Superior temporal gyrus (tissue), 1 donor: ENCODE data around the gene DAB1.

Source experiments
- DNase-seq: peaks from one replicate; pipeline ENCODE4 v3.0.0-alpha.2; 2016; ENCODE audit errors: extremely low spot score

The DAB1 gene

GRCh38 chr1:57418971-57419370 lies 4.9 kb downstream of the DAB1 start:
- DNase-seq = no peak

- no peak for DNase-seq
These were observed 12.6 kb downstream of the DAB1 start for GRCh38 chr1:57411262-57411661.

- no peak for DNase-seq
These were observed 13.4 kb downstream of the DAB1 start for GRCh38 chr1:57410508-57410907.

- DNase-seq = no peak
These were observed 15.9 kb downstream of the DAB1 start for GRCh38 chr1:57407928-57408327.

GRCh38 chr1:57406428-57406970 lies 17.4 kb downstream of the DAB1 start:
- no peak for DNase-seq

- no peak for DNase-seq
These were observed 19.0 kb downstream of the DAB1 start for GRCh38 chr1:57404884-57405283.

GRCh38 chr1:57403201-57403600 lies 20.7 kb downstream of the DAB1 start:
- no peak for DNase-seq

- no peak for DNase-seq
These were observed 22.2 kb downstream of the DAB1 start for GRCh38 chr1:57401671-57402070.

GRCh38 chr1:57400048-57400447 lies 23.8 kb downstream of the DAB1 start:
- DNase-seq = no peak

GRCh38 chr1:57393058-57393584 lies 30.7 kb downstream of the DAB1 start:
- DNase-seq = no peak

- DNase-seq = no peak
These were observed 38.5 kb downstream of the DAB1 start for GRCh38 chr1:57385336-57385735.

- DNase-seq = no peak
These were observed 39.0 kb downstream of the DAB1 start for GRCh38 chr1:57384901-57385300.

- no peak for DNase-seq
These were observed 39.6 kb downstream of the DAB1 start for GRCh38 chr1:57384284-57384683.

- DNase-seq = no peak
These were observed 42.0 kb downstream of the DAB1 start for GRCh38 chr1:57381871-57382270.

- no peak for DNase-seq
These were observed 42.4 kb downstream of the DAB1 start for GRCh38 chr1:57381426-57381825.

- DNase-seq = no peak
These were observed 42.9 kb downstream of the DAB1 start for GRCh38 chr1:57380923-57381322.

GRCh38 chr1:57378534-57378933 lies 45.3 kb downstream of the DAB1 start:
- no peak for DNase-seq

GRCh38 chr1:57377339-57378139 lies 46.3 kb downstream of the DAB1 start:
- no peak for DNase-seq

- DNase-seq = no peak
These were observed 47.8 kb downstream of the DAB1 start for GRCh38 chr1:57376041-57376440.

GRCh38 chr1:57369889-57370288 lies 54.0 kb downstream of the DAB1 start:
- DNase-seq = no peak

- DNase-seq = no peak
These were observed 55.9 kb downstream of the DAB1 start for GRCh38 chr1:57367945-57368344.

- no peak for DNase-seq
These were observed 60.2 kb downstream of the DAB1 start for GRCh38 chr1:57363643-57364042.

GRCh38 chr1:57363165-57363564 lies 60.7 kb downstream of the DAB1 start:
- DNase-seq = no peak
